ENCODE data around the gene AIF1. TPM values are rescaled to one million over a fixed set of nuclear protein-coding genes. Genes with fewer than 3 reads are reported as not detected.

Gene AIF1
- total and polyA plus RNA-seq, 2 donors (not counting 1 experiment from before 2014, with no cell fraction given): not detected

DNA sequence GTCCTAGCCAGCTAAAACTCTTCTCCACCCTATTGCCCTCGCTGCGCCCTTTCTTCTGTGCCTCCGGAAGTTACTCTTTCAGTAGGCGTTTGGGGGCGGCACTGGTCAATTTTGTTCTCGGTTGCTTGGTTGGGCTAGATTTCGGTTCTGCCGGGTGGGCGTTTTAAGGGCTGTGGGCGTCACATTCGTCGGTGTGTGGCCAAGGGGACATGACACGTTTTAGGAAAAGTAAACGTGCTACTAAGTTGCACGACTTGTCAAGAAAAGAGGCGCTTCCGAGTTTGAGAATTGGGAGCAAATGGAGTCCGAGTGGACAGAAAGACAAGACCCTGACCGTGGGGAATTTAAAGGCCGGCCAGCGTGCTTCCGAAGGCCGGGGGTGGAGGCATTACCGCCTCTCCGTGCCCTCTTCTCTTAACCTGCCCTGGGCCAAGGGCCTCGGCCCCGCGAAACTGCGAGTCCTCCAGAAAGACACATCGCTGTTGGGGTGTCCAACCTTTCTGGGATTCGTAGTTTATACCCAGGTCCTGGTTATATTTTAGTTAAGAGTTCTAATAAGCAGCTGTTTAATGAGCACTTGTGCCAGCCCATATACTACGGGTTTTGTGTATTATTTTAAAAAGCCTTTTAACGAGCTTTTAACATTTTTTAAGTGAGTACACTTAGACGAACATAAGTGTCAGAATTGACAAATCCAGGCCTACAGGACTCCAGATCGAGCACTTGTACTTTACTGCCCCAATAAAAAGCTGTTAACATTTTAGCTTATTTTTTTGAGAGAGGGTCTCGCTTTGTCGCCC lies 38.1 kb downstream of the AIF1 start:
- peaks cover 34% of the 10 kb centered on the region for H3K79me2 ChIP-seq (ENCODE audit: control insufficient read depth, insufficient read depth, low read length)
- H3K27me3 ChIP-seq (ENCODE audit: control insufficient read depth, insufficient read depth, low read length): no peaks in the 10 kb centered on the region
- TF ChIP-seq, protein P1, sequence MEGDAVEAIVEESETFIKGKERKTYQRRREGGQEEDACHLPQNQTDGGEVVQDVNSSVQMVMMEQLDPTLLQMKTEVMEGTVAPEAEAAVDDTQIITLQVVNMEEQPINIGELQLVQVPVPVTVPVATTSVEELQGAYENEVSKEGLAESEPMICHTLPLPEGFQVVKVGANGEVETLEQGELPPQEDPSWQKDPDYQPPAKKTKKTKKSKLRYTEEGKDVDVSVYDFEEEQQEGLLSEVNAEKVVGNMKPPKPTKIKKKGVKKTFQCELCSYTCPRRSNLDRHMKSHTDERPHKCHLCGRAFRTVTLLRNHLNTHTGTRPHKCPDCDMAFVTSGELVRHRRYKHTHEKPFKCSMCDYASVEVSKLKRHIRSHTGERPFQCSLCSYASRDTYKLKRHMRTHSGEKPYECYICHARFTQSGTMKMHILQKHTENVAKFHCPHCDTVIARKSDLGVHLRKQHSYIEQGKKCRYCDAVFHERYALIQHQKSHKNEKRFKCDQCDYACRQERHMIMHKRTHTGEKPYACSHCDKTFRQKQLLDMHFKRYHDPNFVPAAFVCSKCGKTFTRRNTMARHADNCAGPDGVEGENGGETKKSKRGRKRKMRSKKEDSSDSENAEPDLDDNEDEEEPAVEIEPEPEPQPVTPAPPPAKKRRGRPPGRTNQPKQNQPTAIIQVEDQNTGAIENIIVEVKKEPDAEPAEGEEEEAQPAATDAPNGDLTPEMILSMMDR (conservative IDR thresholded peaks at IDR 0.05 in 1 of 2, IDR thresholded peaks at IDR 0.05 in 1 of 2; ENCODE audit: low read depth in 1 of 2, low read length in 2 of 2): peak; percentile 12 to 13
- no peak for TF ChIP-seq EZH2 (IDR thresholded peaks at IDR 0.05; ENCODE audit: low read length, missing control alignments)

DNA sequence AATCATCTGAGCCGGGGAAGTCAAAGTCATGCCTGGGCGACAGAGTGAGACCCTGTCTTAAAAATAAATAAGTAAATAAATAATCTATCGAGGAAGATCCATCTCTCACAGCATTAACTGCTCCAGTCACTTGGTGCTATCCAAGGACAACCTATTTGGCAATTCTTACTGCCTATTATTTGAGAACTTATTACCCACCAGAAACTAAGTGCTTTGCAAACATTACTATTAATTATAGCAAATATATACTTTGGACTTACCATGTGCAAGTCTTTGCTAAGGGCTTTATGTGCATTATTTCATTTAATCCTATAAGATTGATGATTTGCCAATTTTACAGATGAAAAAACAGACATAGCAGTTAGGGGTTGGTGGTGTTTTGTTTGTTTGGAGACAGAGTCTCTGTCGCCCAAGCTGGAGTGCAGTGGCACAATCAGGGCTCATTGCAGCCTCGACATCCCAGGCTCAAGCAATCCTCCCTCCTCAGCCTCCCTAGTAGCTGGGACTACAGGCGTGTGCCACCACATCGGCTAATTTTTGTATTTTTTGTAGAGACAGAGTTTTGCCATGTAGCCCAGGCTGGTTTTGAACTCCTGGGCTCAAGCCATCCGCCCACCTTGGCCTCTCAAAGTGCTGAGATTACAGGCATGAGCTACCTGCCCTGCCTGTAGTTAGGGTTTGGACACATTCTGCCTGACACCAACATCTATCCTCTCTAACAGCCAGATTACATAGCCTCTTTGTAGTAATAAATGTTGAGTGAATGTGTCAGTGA lies 39.7 kb downstream of the AIF1 start:
- H2AFZ ChIP-seq (ENCODE audit: low read length): no peak overlapping the region
- TF ChIP-seq, protein P1 (conservative IDR thresholded peaks at IDR 0.05 in 1 of 2, IDR thresholded peaks at IDR 0.05 in 1 of 2; ENCODE audit: low read depth in 1 of 2, low read length in 2 of 2): no peak
- TF ChIP-seq EZH2 (IDR thresholded peaks at IDR 0.05; ENCODE audit: low read length, missing control alignments): no peak
- H3K4me2 ChIP-seq (ENCODE audit: extremely low read depth, insufficient read depth, low read length): no peak overlapping the region
- no peak for DNase-seq (ENCODE audit: low read depth in 2 of 2)
- H3K4me1 ChIP-seq (ENCODE audit: control insufficient read depth, extremely low read depth, insufficient read depth, low read length): peaks cover 9% of the 10 kb centered on the region
- no peaks in the 10 kb centered on the region for H4K20me1 ChIP-seq (ENCODE audit: control insufficient read depth, extremely low read depth, insufficient read depth, low read length)
- H3K27me3 ChIP-seq (ENCODE audit: control insufficient read depth, insufficient read depth, low read length): no peaks in the 10 kb centered on the region
- no peak overlapping the region for H3K27ac ChIP-seq (ENCODE audit: insufficient read depth, low read length)
- H3K9me3 ChIP-seq (ENCODE audit: control insufficient read depth, insufficient read depth, low read depth, low read length): no peaks in the 10 kb centered on the region
- peaks cover 5% of the 10 kb centered on the region for H3K36me3 ChIP-seq (ENCODE audit: control insufficient read depth, insufficient read depth, low read length)
- no peak overlapping the region for H3K9ac ChIP-seq (ENCODE audit: insufficient read depth, low read length)
- no peak overlapping the region for H3K4me3 ChIP-seq (replicated peaks in 1 of 4; ENCODE audit: control extremely low read depth in 1 of 4, insufficient read depth in 1 of 4, low read depth in 3 of 4, low read length in 4 of 4)
- peaks cover 43% of the 10 kb centered on the region for H3K79me2 ChIP-seq (ENCODE audit: control insufficient read depth, insufficient read depth, low read length)

More for the DNA sequence above, 38.1 kb downstream of the AIF1 start:
- peak in 1 of 2 donors; percentile 88 for DNase-seq (ENCODE audit: low read depth in 2 of 2)
- H3K4me2 ChIP-seq (ENCODE audit: extremely low read depth, insufficient read depth, low read length): peak overlapping the region; percentile 79
- H3K36me3 ChIP-seq (ENCODE audit: control insufficient read depth, insufficient read depth, low read length): peaks cover 6% of the 10 kb centered on the region
- peak overlapping the region; percentile 96 for H3K9ac ChIP-seq (ENCODE audit: insufficient read depth, low read length)
- no peaks in the 10 kb centered on the region for H4K20me1 ChIP-seq (ENCODE audit: control insufficient read depth, extremely low read depth, insufficient read depth, low read length)
- H2AFZ ChIP-seq (ENCODE audit: low read length): peak overlapping the region; percentile 73
- H3K4me1 ChIP-seq (ENCODE audit: control insufficient read depth, extremely low read depth, insufficient read depth, low read length): no peaks in the 10 kb centered on the region
- H3K27ac ChIP-seq (ENCODE audit: insufficient read depth, low read length): peak overlapping the region; percentile 98
- H3K9me3 ChIP-seq (ENCODE audit: control insufficient read depth, insufficient read depth, low read depth, low read length): no peaks in the 10 kb centered on the region
- H3K4me3 ChIP-seq (replicated peaks in 1 of 4; ENCODE audit: control extremely low read depth in 1 of 4, insufficient read depth in 1 of 4, low read depth in 3 of 4, low read length in 4 of 4): peak overlapping the region; percentile 55 to 96 (median 66)

Measured in fibroblast of lung (primary cell).